SK-N-MC (cell line): ENCODE measurements around the gene ASCC1.

ENCODE experiments used
- EZH2 ChIP-seq: fragments of 200-600 bp; sonication (generic); IDR thresholded peaks from one replicate; pipeline ENCODE4 v1.6.1; 2017; ENCODE audit warnings: antibody characterized with exemption
- POLR2AphosphoS5 ChIP-seq: IDR thresholded peaks from 2 replicates; pipeline ENCODE4 v1.6.1; 2012; ENCODE audit warnings: mild to moderate bottlenecking, low read depth, low read length, borderline replicate concordance

DNA sequence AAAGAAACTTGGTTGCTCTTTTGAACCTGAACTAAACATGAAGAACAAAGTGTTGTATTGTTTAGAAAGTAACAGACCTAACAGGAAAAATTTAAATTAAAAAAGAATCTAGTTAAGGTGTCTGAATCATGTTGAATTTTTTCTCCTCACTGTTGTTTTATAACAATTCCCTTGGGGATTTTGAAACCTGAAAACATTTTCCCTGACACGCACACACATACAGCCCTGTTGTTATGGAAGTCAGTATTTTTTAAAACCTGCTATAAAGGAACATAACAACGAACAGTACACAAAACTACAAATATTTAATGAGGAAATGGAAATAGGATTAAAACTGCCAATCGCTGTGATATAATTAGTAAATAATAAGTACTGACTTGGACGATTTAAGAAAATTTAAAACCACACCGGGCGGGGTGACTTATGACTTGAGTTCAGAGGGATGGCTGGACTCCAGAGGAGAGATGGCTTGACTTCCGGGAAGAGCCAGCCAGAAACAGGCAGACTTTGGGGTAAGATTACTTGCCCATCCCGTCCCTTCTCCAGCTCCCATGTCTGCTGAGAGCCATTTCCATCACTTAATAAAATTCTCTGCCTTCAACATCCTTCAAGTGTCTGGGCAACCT lies 111.5 kb downstream of the ASCC1 start:
- no peak for TF ChIP-seq POLR2AphosphoS5
- no peak for TF ChIP-seq EZH2
